GM12873 (cell line): ENCODE results near the gene BMP8A.

Experiments
- CTCF ChIP-seq: IDR thresholded peaks from 2 replicates; pipeline ENCODE4 v1.5.1; 2012; ENCODE audit warnings: low read depth, mild to moderate bottlenecking, moderate library complexity, low read length, control low read depth; ENCODE audit not compliant: insufficient read depth; ENCODE audit errors: missing control alignments

The BMP8A gene

GRCh38 chr1:39571178-39571483 lies 79.7 kb downstream of the BMP8A start:
- no peak for TF ChIP-seq CTCF

GRCh38 chr1:39572379-39573096 lies 81.1 kb downstream of the BMP8A start:
- no peak for TF ChIP-seq CTCF

- TF ChIP-seq CTCF: no peak
Observed at GRCh38 chr1:39573097-39573465, 81.6 kb downstream of the BMP8A start.

- TF ChIP-seq CTCF: no peak
Observed at GRCh38 chr1:39573736-39574624, 82.5 kb downstream of the BMP8A start.

- TF ChIP-seq CTCF: no peak
Observed at GRCh38 chr1:39574646-39575045, 83.2 kb downstream of the BMP8A start.
